ENCODE measurements around the gene STK39. TPM values are rescaled to one million over a fixed set of nuclear protein-coding genes. Genes with fewer than 3 reads are reported as not detected.

The STK39 gene
- polyA plus RNA-seq, 1 donor (not counting 4 experiments of a cell fraction or from before 2014, with no cell fraction given): 20.7 TPM

GRCh38 chr2:168220965-168221819 lies 26.2 kb downstream of the STK39 start:
- no peak overlapping the region for H3K4me2 ChIP-seq (ENCODE audit: control insufficient read depth, extremely low read depth, insufficient read depth, low read depth, low read length)
- DNase-seq (ENCODE audit: low read depth, low spot score) (no peak), FAIRE-seq (peak; percentile 62)
- TF ChIP-seq EZH2 (IDR thresholded peaks at IDR 0.05; ENCODE audit: low read length) (no peak), CTCF (optimal IDR thresholded peaks at IDR 0.05 in 1 of 3, IDR thresholded peaks at IDR 0.05 in 1 of 3, conservative IDR thresholded peaks at IDR 0.05 in 1 of 3; ENCODE audit: extremely low read depth in 1 of 3, insufficient read depth in 2 of 3, low read length in 3 of 3) (no peak)
- H3K79me2 ChIP-seq (ENCODE audit: control insufficient read depth, insufficient read depth, low read length): peaks cover 5% of the 10 kb centered on the region
- H3K4me3 ChIP-seq (ENCODE audit: control insufficient read depth in 2 of 3, extremely low read depth in 1 of 3, insufficient read depth in 2 of 3, low read depth in 1 of 3, low read length in 3 of 3): no peak overlapping the region
- H3K4me1 ChIP-seq (ENCODE audit: control insufficient read depth, extremely low read depth, insufficient read depth, low read length): no peaks in the 10 kb centered on the region
- no peak overlapping the region for H2AFZ ChIP-seq (ENCODE audit: control insufficient read depth, low read length)
- H3K9me3 ChIP-seq (ENCODE audit: control insufficient read depth, low read depth, low read length): no peaks in the 10 kb centered on the region
- H4K20me1 ChIP-seq (ENCODE audit: control insufficient read depth, extremely low read depth, insufficient read depth, low read length): no peaks in the 10 kb centered on the region
- H3K9ac ChIP-seq (ENCODE audit: control insufficient read depth, extremely low read depth, insufficient read depth, low read length): no peak overlapping the region
- no peaks in the 10 kb centered on the region for H3K27me3 ChIP-seq (ENCODE audit: control insufficient read depth, extremely low read depth, insufficient read depth, low read length)
- dilution Hi-C loops (cut with MboI; ENCODE audit: extremely low pct_ligation_motif_present, low sequenced_read_pairs): no loop called here
- no peaks in the 10 kb centered on the region for H3K9me1 ChIP-seq (ENCODE audit: control insufficient read depth, extremely low read depth, insufficient read depth, low read length)
- no peaks in the 10 kb centered on the region for H3K36me3 ChIP-seq (ENCODE audit: control insufficient read depth in 2 of 2, extremely low read depth in 1 of 2, insufficient read depth in 2 of 2, low read length in 2 of 2)
- no peak overlapping the region for H3K27ac ChIP-seq (ENCODE audit: control insufficient read depth, insufficient read depth, low read length)

DNA sequence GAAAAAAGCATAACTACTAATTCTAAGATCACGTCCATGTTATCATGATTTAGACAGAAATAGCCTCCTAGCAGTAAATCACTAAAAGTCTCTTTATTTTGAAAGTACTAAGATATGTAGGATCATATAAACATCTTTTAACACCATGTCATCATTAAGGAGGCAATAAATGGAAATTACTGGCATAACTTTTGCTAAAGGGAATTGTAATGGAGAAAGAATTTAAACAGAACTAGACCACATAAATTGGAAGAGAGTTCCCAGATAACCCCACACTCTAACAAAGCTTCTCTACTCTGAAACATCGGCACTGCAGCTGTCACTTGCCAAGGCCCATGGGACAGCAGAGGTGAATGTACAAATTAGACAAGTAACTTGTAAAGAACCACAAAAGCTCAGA lies 29.5 kb downstream of the STK39 start:
- no peak for TF ChIP-seq EZH2 (IDR thresholded peaks at IDR 0.05; ENCODE audit: low read length)
- no peak for TF ChIP-seq CTCF (optimal IDR thresholded peaks at IDR 0.05 in 1 of 3, IDR thresholded peaks at IDR 0.05 in 1 of 3, conservative IDR thresholded peaks at IDR 0.05 in 1 of 3; ENCODE audit: extremely low read depth in 1 of 3, insufficient read depth in 2 of 3, low read length in 3 of 3)
- H3K9ac ChIP-seq (ENCODE audit: control insufficient read depth, extremely low read depth, insufficient read depth, low read length): no peak overlapping the region
- no peak overlapping the region for H3K27ac ChIP-seq (ENCODE audit: control insufficient read depth, insufficient read depth, low read length)
- no peaks in the 10 kb centered on the region for H3K36me3 ChIP-seq (ENCODE audit: control insufficient read depth in 2 of 2, extremely low read depth in 1 of 2, insufficient read depth in 2 of 2, low read length in 2 of 2)
- no peak for DNase-seq (ENCODE audit: low read depth, low spot score)
- no peaks in the 10 kb centered on the region for H3K9me1 ChIP-seq (ENCODE audit: control insufficient read depth, extremely low read depth, insufficient read depth, low read length)
- no peak for FAIRE-seq
- no peak overlapping the region for H2AFZ ChIP-seq (ENCODE audit: control insufficient read depth, low read length)
- no peaks in the 10 kb centered on the region for H4K20me1 ChIP-seq (ENCODE audit: control insufficient read depth, extremely low read depth, insufficient read depth, low read length)
- H3K9me3 ChIP-seq (ENCODE audit: control insufficient read depth, low read depth, low read length): no peaks in the 10 kb centered on the region
- no peaks in the 10 kb centered on the region for H3K27me3 ChIP-seq (ENCODE audit: control insufficient read depth, extremely low read depth, insufficient read depth, low read length)
- H3K4me3 ChIP-seq (ENCODE audit: control insufficient read depth in 2 of 3, extremely low read depth in 1 of 3, insufficient read depth in 2 of 3, low read depth in 1 of 3, low read length in 3 of 3): no peak overlapping the region
- peaks cover 3% of the 10 kb centered on the region for H3K4me1 ChIP-seq (ENCODE audit: control insufficient read depth, extremely low read depth, insufficient read depth, low read length)
- dilution Hi-C loops (cut with MboI; ENCODE audit: extremely low pct_ligation_motif_present, low sequenced_read_pairs): no loop called here
- peaks cover 2% of the 10 kb centered on the region for H3K79me2 ChIP-seq (ENCODE audit: control insufficient read depth, insufficient read depth, low read length)
- no peak overlapping the region for H3K4me2 ChIP-seq (ENCODE audit: control insufficient read depth, extremely low read depth, insufficient read depth, low read depth, low read length)
